NCI-H187 (cell line): ENCODE results near the gene NGEF.

Experiments used
- DNase-seq, 2 experiments: peaks; one replicate each; lab custom pipeline; 2025; lab: John Stamatoyannopoulos, UW

The NGEF gene

DNA sequence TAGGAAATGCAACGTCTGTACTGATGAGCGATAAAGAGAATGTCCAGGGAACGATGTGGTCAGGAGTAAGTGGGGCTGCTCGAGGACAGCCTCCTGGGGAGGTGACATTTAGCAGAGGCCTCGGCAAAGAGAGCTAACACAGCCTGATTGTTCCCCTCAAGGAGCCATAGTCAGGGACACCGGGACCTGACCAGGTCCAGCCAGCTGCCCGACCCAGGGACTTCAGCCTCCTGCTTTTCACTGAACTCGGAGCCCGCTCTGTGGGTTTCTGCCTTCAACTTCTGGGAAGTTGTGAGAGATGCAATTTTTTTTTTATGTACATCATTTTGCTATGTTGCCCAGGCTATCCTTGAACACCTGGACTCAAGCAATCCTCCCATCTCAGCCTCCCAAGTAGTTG, 29.5 kb upstream of the NGEF start:
- no peak for DNase-seq

- DNase-seq, result no peak
Observed at GRCh38 chr2:233041722-233042323, 28.8 kb upstream of the NGEF start.

- DNase-seq, result no peak
Observed at GRCh38 chr2:233040571-233040970, 27.5 kb upstream of the NGEF start.

DNA sequence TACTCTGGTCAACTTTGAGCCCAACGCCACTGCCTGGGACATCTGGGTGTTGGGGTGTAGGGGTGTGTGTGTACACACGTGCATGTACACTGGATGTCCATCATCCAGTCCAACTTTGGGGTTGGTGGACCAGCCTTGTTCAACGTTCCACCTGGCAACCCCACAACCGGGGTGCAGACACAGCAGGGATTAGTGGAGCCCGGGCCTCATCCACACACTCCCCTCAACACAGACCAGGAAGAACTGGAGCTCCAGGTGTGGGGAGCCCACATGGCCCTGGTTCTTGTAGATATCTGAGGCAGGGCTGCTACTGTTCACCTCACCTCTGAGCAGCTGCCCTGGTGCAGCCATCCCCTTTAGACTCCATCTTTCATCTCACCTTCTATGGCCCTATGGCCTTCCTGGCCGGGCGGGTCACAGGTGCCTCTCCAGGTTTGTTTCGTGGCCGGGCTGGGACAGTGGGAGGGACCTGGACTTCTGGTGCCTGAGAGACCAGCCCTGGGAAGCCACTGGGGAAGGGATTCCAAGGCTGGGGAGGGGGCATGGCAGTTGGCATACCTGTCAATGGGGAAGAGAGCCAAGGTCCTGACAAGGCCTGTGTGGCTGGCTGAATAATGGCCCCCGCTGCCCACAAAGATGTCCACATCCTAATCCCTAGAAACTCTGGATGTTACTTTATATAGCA, 26.9 kb upstream of the NGEF start:
- DNase-seq, result no peak

- no peak for DNase-seq
Observed at GRCh38 chr2:233039212-233039845, 26.3 kb upstream of the NGEF start.

DNA sequence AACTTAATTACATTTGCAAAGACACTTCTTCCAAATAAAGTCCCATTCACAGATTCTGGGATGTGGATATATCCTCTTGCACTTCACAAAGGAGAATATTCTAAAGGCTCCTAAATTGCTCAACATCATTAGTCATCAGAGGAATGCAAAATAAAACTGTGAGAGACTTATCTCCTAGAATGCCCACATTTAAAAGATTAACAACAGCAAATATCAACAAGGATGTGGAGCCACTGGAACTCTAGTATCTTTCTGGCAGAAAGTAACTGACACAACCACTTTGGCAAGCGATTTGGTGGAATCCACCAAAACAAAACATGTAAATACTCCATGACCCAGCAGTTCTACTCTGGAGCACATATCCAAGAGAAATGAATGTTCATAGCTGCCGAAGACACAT, 24.0 kb upstream of the NGEF start:
- DNase-seq, result no peak

DNA sequence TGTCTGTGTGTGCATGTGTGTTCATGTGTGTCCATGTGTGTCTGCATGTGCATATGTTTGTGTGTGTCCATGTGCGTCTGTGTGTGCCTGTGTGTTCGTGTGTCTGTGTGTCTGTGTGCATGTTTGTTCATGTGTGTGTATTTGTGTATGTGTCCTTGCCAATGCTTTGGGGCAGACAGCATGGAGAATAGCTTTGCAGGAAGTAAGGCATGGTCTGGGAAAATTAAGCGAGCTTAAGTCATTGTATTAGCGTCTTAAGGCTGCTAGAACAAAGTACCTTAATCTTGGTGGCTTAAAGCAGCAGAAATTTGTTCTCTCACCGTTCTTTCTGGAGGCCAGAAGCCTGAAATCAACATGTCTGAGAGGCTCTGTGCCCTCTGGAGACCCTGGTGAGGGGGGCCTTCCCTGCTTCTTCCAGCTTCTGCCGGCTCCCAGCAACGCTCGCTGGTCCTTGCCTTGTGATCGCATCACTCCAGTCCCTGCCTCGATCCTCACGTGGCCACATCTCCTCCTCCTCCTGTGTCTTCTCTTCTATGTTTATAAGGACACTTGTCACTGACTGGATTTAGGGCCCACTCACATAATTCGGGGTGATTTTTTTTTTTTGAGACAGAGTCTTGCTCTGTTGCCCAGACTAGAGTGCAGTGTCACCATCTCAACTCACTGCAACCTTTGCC, 23.2 kb upstream of the NGEF start:
- DNase-seq, result no peak

GRCh38 chr2:233035426-233036161, 22.5 kb upstream of the NGEF start:
- no peak for DNase-seq

DNA sequence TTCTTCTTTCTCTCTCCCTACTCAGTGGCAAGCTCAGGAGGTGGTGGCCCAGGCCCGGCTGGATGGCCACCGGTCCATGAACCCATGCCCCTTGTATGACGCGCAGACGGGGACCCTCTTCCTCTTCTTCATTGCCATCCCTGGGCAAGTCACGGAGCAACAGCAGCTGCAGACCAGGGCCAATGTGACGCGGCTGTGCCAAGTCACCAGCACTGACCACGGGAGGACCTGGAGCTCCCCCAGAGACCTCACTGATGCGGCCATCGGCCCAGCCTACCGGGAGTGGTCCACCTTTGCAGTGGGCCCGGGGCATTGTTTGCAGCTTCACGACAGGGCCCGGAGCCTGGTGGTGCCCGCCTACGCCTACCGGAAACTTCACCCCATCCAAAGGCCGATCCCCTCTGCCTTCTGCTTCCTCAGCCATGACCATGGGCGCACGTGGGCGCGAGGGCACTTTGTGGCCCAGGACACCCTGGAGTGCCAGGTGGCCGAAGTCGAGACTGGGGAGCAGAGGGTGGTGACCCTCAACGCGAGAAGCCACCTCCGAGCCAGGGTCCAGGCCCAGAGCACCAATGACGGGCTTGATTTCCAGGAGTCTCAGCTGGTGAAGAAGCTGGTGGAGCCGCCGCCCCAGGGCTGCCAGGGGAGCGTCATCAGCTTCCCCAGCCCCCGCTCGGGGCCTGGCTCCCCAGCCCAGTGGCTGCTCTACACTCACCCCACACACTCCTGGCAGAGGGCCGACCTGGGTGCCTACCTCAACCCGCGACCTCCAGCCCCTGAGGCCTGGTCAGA, 21.2 kb upstream of the NGEF start:
- DNase-seq, result no peak

- DNase-seq, result no peak
Observed at GRCh38 chr2:233033672-233034071, 20.6 kb upstream of the NGEF start.

- no peak for DNase-seq
Observed at GRCh38 chr2:233032551-233033320, 19.7 kb upstream of the NGEF start, which contains the start of gene NEU2. TSS of gene NEU2 (plus strand) at chr2:233032672. CDS start at chr2:233032672, 0 bp downstream.

DNA sequence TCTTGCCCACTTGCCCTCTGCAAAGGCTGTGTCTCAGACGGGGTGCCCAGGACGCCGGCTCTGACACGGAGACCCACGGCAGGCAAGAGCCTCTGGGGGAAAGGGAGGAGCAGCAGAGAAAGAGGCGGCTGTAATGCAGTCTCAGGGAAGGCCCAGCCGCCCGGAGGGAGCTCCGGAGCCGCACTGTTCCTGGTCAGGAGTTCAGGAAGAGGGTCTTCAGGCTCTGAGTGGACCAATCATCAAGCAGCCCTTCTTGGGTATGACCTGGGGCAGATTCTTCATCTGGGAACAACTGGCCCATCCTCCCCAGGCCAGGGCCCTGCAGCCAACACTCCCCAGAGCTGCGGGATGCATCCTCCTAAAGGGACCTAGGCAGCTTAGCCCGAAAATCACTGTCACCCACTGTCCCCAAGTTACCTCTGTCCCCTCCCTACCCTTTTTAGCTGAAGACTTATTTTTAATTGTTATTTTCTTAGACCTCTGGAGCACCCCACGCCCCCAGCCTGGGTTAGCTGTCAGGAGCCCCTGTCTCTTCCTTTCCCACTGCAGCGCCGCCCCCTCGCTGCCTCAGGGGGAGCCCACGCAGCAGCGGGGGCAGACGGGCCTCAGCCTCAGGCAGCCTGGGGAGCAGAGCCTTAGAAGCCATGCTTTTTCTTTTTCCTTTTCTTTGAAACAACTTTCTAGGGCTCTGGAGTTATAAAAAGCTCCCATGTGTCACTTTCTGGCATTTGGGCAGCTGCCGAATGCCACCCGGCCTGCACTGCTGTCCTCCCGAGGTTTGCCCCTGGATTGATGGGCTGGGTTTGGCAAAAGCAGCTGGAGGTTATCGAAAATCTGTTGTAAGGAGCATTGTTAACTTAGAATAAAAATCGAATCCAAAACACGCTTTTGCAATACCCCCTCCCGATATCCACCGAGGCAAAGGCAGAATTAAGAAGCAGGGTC, 18.8 kb upstream of the NGEF start:
- no peak for DNase-seq

- DNase-seq, result no peak
Observed at GRCh38 chr2:233029321-233029720, 16.3 kb upstream of the NGEF start.

- DNase-seq, result no peak
Observed at GRCh38 chr2:233026198-233026813, 13.2 kb upstream of the NGEF start.

DNA sequence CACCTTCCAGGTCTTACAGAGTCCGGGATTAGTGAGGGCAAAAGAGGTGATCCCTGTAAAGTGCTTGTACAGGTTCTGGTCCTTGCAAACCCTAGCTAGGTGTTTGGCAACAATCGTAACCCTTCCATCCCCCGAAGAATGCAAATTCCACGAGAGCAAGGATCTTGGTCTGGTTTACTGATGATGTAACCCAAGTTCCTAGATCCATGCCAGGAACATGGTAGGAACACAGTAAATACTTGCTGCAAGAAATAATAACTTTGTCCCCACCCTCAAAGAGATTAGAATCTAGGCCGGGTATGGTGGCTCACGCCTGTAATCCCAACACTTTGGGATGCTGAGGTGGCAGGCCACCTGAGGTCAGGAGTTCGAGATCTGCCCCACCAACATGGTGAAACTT, 12.7 kb upstream of the NGEF start:
- DNase-seq, result no peak

DNA sequence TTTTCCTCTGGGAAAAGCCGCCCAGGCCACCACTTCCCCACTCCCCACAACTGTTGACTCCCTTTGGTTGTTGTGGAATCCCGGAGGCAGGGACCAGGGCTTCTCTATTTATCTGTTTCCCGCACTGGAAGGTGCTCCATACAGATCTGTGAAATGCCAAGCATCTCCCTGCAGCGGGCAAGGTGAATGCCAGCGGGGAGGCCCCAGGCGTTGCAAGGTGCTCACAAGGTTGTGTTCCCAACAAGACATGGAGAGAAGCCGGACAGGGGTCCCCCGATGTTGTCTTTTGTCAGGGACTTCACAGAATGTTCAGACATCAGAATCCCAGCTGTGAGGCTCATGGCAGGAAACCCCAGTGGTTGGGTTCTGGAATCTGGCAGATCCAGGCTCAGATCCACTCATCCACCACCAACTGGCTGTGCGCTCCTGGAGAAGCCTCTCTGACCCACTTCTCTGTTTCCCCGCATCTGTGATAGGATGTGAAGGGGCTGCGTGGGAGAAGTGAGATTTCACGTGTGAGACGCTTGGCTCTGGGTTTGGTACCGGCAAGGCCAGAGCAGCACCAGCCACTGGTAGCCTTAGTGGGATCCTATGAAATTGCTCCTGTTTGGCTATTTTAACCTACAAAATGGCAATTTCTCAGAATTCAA, 10.8 kb upstream of the NGEF start:
- DNase-seq, result no peak

DNA sequence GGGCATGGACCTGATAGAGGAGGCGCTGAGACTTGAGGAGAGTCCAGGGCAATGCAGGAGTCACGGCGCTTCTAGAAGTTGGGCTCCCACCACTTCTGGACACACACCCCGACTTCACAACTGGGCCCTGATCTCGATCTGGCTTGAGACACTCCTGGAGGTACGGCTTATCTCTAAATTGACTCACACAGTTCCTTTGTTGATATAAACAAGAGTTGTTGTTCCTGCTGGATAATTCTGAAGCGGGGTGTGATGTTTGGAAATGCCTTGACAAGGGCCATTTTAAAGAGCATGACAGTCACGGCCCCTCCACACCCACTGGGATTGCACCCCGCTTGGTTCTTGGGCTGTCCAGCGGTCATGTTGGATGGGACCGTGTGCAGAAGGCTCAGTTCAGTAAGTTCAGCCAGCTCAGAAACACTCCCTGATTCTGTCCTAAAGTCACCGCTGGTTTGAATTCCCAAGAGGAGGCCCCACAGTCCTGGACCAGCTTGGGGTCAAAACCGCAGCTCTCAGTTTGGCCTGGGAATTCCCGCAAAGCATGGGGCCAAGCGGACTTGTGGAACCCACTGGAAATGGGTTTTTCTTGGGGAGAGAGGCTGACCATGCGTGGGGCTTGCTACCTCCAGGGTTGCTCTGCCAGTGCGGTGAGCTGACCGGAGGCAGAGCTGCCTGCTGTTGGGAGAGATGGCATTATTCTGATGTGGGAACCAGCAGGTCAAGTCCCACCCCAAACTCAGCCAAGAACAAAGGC, 10.1 kb upstream of the NGEF start:
- no peak for DNase-seq

- no peak for DNase-seq
Observed at GRCh38 chr2:233022561-233022960, 9.5 kb upstream of the NGEF start.
